ENCODE results near the gene TMEM52. TPM values are rescaled to one million over a fixed set of nuclear protein-coding genes. Genes with fewer than 3 reads are reported as not detected.
A peak's percentile ranks its signal among the peaks of the same experiment; 100 is the strongest.

The TMEM52 gene
- total RNA-seq, 2 experiments from 2014 or later = not detected

- POLR2A ChIA-PET = no interaction called here
- H3K36me3 Mint-ChIP-seq = peaks cover 3% of the 10 kb centered on the region
- H3K4me3 Mint-ChIP-seq = no peak overlapping the region
- H3K27ac Mint-ChIP-seq = no peak overlapping the region
- H3K27me3 Mint-ChIP-seq = peaks cover 2% of the 10 kb centered on the region
- ATAC-seq (ENCODE audit: low read depth) (no peak), DNase-seq (no peak)
- peaks cover 24% of the 10 kb centered on the region for H3K4me1 Mint-ChIP-seq
- no peaks in the 10 kb centered on the region for H3K9me3 Mint-ChIP-seq
Observed at GRCh38 chr1:1895456-1896336, 23.4 kb downstream of the TMEM52 start.

GRCh38 chr1:1895060-1895418 is 24.0 kb downstream of the TMEM52 start:
- H3K4me1 Mint-ChIP-seq = peaks cover 24% of the 10 kb centered on the region
- H3K27ac Mint-ChIP-seq = peak overlapping the region; percentile 4
- peaks cover 3% of the 10 kb centered on the region for H3K36me3 Mint-ChIP-seq
- H3K27me3 Mint-ChIP-seq = peaks cover 2% of the 10 kb centered on the region
- no peak for DNase-seq
- POLR2A ChIA-PET = interaction anchor here (1.1 kb wide), 1 partner anchor 14 kb away, joined by 6 read pairs; no protein-coding TSS in a partner anchor
- H3K4me3 Mint-ChIP-seq = no peak overlapping the region
- ATAC-seq (ENCODE audit: low read depth) = no peak
- H3K9me3 Mint-ChIP-seq = no peaks in the 10 kb centered on the region

- peaks cover 24% of the 10 kb centered on the region for H3K4me1 Mint-ChIP-seq
- POLR2A ChIA-PET = interaction anchor here (1.1 kb wide), 1 partner anchor 14 kb away, joined by 6 read pairs; no protein-coding TSS in a partner anchor
- peak overlapping the region; percentile 4 for H3K27ac Mint-ChIP-seq
- no peak for DNase-seq
- ATAC-seq (ENCODE audit: low read depth) = no peak
- peak overlapping the region; percentile 39 for H3K4me3 Mint-ChIP-seq
- peaks cover 2% of the 10 kb centered on the region for H3K27me3 Mint-ChIP-seq
- H3K9me3 Mint-ChIP-seq = no peaks in the 10 kb centered on the region
- H3K36me3 Mint-ChIP-seq = peaks cover 3% of the 10 kb centered on the region
Observed at GRCh38 chr1:1894354-1895059, 24.6 kb downstream of the TMEM52 start.

DNA sequence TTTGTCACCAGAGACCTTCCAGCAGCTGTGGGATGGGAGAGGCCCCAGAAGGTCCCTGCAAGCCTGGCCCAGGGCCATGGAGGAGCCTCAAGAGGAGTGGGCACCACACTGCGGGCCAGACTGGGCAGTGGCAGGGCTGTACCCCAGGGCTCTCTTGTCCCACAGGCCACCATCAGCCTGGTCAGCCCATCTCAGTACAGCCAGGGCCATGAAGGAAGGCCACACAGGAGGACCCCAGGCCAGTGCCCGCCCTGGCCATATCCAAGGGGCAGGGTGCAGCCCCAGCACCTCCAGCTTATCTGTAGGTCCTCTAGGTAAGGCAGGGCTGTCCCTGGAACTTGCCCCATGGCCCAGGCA is 25.1 kb downstream of the TMEM52 start:
- Mint-ChIP-seq H3K27me3 (no peaks in the 10 kb centered on the region), H3K36me3 (peaks cover 3% of the 10 kb centered on the region), H3K9me3 (no peaks in the 10 kb centered on the region), H3K27ac (no peak overlapping the region), H3K4me1 (peaks cover 23% of the 10 kb centered on the region), H3K4me3 (no peak overlapping the region)
- DNase-seq (no peak), ATAC-seq (ENCODE audit: low read depth) (no peak)
- POLR2A ChIA-PET = no interaction called here

DNA sequence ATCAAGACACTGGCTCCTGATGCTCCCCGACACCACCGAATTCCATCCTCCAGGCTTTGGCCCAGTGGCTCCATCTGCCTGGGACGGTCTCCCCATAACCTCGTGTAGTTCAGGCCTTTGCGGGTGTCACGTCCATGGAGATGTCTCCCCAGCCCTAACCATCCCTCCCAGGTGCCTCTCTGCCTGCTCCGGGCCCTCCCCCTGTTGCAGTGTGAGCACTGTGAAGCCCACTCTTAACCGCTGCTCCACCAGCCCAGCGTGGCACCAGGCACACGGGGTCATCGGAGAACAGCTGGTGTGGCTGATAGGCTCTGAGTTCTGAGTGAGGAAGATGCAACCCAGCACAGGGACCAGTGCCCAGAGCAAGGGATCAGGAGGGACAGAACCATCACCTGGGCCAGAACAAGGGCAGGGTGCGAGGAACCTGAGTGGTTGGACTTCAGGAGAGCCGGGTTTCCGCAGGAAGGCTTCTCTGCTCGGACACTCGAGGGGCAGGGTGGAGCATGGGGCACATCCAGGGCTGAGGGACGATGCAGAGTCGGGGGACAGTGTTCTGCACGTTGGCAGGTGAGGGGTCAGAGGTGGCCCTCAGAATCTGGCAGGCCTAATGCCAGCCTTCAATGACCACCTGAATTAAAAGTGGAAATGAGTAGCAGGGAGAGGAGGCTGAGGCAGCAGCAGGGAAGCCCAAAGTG is 25.6 kb downstream of the TMEM52 start:
- POLR2A ChIA-PET = no interaction called here
- Mint-ChIP-seq H3K9me3 (no peaks in the 10 kb centered on the region), H3K36me3 (peaks cover 7% of the 10 kb centered on the region), H3K27ac (no peak overlapping the region), H3K4me3 (peak overlapping the region; percentile 60), H3K27me3 (no peaks in the 10 kb centered on the region), H3K4me1 (peaks cover 29% of the 10 kb centered on the region)
- ATAC-seq (ENCODE audit: low read depth) (no peak), DNase-seq (no peak)

- H3K9me3 Mint-ChIP-seq = no peaks in the 10 kb centered on the region
- H3K4me1 Mint-ChIP-seq = peaks cover 34% of the 10 kb centered on the region
- ATAC-seq (ENCODE audit: low read depth) (no peak), DNase-seq (no peak)
- H3K36me3 Mint-ChIP-seq = peaks cover 10% of the 10 kb centered on the region
- no peaks in the 10 kb centered on the region for H3K27me3 Mint-ChIP-seq
- POLR2A ChIA-PET = interaction anchor here (1.0 kb wide), 2 partner anchors 102 to 113 kb away, joined by 3 to 5 read pairs; no protein-coding TSS in a partner anchor
- peak overlapping the region; percentile 93 for H3K27ac Mint-ChIP-seq
- peak overlapping the region; percentile 95 for H3K4me3 Mint-ChIP-seq
Observed at GRCh38 chr1:1892763-1893120, 26.3 kb downstream of the TMEM52 start.

DNA sequence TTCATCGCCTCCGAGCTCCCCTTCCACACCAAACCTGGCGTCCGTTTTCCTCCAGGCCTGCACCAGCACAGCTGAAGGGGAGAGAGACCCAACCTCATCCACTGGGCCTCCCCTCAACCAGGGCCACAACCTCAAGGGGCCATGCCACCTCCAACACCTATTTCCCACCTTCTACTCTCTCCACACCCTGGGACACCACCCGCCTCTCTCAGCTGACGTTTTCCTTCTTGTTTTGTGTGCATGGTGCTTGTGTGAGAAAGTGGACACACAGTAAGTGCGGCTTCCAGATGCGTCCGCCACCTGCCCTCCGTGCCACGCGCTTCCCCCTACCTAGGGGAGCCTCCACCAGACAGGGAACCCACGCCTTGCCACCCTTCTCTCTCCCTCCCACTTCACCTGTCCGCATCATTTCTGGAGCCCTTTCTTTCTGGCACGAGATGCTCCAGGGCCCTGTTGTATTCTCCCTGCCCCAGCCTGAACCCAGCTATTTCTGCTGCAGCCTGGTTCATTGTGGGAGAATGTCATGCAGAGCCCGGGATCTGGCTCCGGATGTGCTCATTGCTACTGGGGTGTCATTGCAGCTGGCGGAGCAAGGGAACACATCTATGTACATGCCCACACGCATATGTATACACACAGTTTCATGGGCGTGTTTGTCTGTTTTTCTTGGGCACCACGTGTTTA is 26.9 kb downstream of the TMEM52 start:
- Mint-ChIP-seq H3K4me3 (peak overlapping the region; percentile 95), H3K4me1 (peaks cover 36% of the 10 kb centered on the region), H3K9me3 (no peaks in the 10 kb centered on the region), H3K27me3 (no peaks in the 10 kb centered on the region), H3K36me3 (peaks cover 11% of the 10 kb centered on the region), H3K27ac (peak overlapping the region; percentile 93)
- POLR2A ChIA-PET = interaction anchor here (0.8 to 1.6 kb wide), 7 partner anchors 13 to 115 kb away, joined by 3 to 7 read pairs (median 4); no protein-coding TSS in a partner anchor
- ATAC-seq (ENCODE audit: low read depth) (no peak), DNase-seq (no peak)

- H3K27ac Mint-ChIP-seq = peak overlapping the region; percentile 93
Observed at GRCh38 chr1:1891349-1892078, 27.6 kb downstream of the TMEM52 start.

GRCh38 chr1:1890506-1891348 is 28.4 kb downstream of the TMEM52 start, which contains the start of gene GNB1:
Gene GNB1, minus strand, starts transcription at chr1:1891087. Its CDS starts 65,634 bp downstream, at chr1:1825453.
- POLR2A ChIA-PET = interaction anchor here (1.4 to 1.6 kb wide), 3 partner anchors 15 to 114 kb away, joined by 4 to 7 read pairs (median 5); no protein-coding TSS in a partner anchor

More at GRCh38 chr1:1891349-1892078, 27.6 kb downstream of the TMEM52 start:
- peaks cover 14% of the 10 kb centered on the region for H3K36me3 Mint-ChIP-seq
- POLR2A ChIA-PET = interaction anchor here (0.8 to 1.6 kb wide), 7 partner anchors 12 to 114 kb away, joined by 3 to 7 read pairs (median 4); no protein-coding TSS in a partner anchor
- H3K4me3 Mint-ChIP-seq = peak overlapping the region; percentile 95
- no peaks in the 10 kb centered on the region for H3K9me3 Mint-ChIP-seq
- H3K27me3 Mint-ChIP-seq = no peaks in the 10 kb centered on the region
- peaks cover 39% of the 10 kb centered on the region for H3K4me1 Mint-ChIP-seq
- DNase-seq = no peak
- peak; percentile 50 for ATAC-seq (ENCODE audit: low read depth)

GRCh38 chr1:1889847-1890505 is 29.1 kb downstream of the TMEM52 start:
- H3K4me1 Mint-ChIP-seq = peaks cover 41% of the 10 kb centered on the region

More at GRCh38 chr1:1890506-1891348, 28.4 kb downstream of the TMEM52 start, which contains the start of gene GNB1:
- Mint-ChIP-seq H3K36me3 (peaks cover 14% of the 10 kb centered on the region), H3K4me3 (peak within 1 kb of the TSS; percentile 95), H3K9me3 (no peaks in the 10 kb centered on the region), H3K27me3 (no peaks in the 10 kb centered on the region), H3K27ac (peak within 1 kb of the TSS; percentile 93), H3K4me1 (peaks cover 42% of the 10 kb centered on the region)
- peak; percentile 55 for ATAC-seq (ENCODE audit: low read depth)
- DNase-seq = peak; percentile 96

More at GRCh38 chr1:1889847-1890505, 29.1 kb downstream of the TMEM52 start:
- peak overlapping the region; percentile 86 for H3K4me3 Mint-ChIP-seq
- no peaks in the 10 kb centered on the region for H3K27me3 Mint-ChIP-seq
- POLR2A ChIA-PET = interaction anchor here (0.6 kb wide), 1 partner anchor 91 kb away, joined by 3 read pairs; no protein-coding TSS in a partner anchor
- H3K27ac Mint-ChIP-seq = peak overlapping the region; percentile 79
- H3K36me3 Mint-ChIP-seq = peaks cover 14% of the 10 kb centered on the region
- ATAC-seq (ENCODE audit: low read depth) = peak; percentile 36
- DNase-seq = peak; percentile 78
- H3K9me3 Mint-ChIP-seq = no peaks in the 10 kb centered on the region

Measured in activated naive CD8-positive, alpha-beta T cell treated with anti-CD3 and anti-CD28 coated beads, Interleukin-2, amount 10 ng/mL, durations not matched to agents 7 days and 5 days (primary cell).